Middle frontal gyrus (tissue), 1 donor: ENCODE data around the gene ENTREP1.

ENCODE experiments used
- DNase-seq: peaks from one replicate; pipeline ENCODE4 v3.0.0-alpha.2; 2015; ENCODE audit warnings: low spot score; ENCODE audit errors: extremely low spot score

Gene ENTREP1

GRCh38 chr9:69364510-69365150, 39.6 kb downstream of the ENTREP1 start:
- no peak for DNase-seq

DNA sequence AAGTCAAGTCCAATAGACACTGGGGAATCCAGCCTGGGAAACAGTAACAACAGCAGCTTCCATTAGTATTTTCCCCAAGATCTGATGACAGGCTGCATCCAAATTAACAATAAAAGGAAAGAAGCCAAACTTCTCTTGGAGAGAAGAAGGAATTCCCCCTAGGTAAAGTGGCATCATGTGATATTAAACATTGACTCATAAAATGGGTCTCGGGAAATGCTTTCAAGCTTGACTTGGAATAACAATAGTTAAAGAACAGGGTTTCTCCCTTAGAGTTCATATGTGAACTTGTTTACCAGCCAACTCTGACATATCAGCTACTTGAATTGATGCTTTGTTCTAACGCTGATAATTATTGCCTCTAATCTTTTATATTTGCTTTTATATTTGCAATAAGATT, 45.4 kb downstream of the ENTREP1 start:
- no peak for DNase-seq

- no peak for DNase-seq
Measured at GRCh38 chr9:69371001-69371400, 46.0 kb downstream of the ENTREP1 start.

DNA sequence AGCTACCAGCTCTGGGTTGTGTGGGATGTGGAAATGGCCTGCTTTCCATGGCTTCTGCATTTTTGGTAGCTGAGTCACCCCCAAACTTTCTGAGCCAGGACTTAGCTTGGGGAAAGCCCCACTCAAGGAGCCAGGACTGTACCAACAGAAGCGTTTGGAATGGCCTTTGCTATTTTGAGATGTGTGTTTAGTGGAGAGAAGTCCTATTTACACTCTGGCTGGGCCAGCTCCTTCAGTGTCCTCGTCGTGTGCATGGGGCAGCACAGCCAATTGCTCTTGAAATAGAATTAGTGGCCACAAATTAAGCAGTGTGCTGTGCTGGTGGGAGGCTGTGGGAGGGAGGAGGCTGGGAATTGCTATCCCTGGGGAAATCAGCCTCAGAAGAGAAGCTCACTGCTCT, 51.6 kb downstream of the ENTREP1 start:
- DNase-seq, result peak; percentile 33

- no peak for DNase-seq
Measured at GRCh38 chr9:69377291-69377690, 52.3 kb downstream of the ENTREP1 start.

DNA sequence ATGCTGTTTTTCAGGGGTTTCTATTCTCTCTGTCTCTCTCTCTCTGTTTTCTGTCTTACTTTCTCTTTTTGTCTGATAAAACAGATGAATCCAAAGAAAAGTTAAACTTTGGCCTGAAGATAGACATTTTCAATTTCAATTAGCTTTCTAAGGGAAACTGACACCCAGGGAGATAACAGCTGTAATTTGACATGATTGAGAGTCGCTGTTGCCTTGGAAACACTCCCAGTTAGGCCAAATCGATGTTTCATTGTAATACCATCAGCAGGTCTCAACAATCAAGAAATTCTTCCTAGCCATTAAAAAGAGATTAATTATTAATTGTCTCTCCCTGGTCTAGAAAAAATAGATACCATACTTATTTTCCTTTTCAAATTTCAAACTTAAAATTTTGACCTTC, 53.0 kb downstream of the ENTREP1 start:
- no peak for DNase-seq

DNA sequence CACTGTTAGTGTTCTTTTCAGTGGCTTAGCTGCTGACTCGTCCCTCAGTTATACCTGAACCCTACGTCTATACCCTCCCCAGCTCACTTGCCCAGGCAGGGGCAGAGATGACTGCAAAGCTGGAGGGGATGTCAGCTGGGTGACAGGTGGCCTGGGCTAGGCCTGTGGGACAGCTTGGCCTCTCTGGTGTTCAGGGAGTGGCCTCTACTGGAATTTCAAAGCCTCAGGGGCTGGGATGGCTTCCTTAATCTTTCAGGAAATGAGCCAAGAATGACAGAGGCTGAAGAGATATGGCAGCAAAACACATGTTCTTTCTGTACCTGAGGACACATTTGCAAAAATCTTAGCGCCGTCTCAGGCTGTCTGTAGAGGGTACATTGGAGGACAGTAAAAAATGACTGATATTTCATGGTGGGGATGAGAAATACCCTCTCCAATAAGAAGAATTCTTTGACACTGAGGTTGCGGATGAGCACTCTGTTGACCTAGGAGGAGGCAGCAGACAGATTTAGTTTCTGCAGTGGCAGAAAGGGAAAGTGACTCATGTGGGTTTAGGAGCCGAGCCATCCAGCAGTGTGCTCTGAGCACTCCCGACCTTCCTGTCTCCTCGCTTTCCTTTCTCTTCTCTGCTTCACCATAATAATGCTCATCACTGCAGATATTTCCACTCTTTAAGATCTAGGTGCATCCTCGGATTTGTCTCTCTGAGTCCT, 54.4 kb downstream of the ENTREP1 start:
- DNase-seq, result no peak

DNA sequence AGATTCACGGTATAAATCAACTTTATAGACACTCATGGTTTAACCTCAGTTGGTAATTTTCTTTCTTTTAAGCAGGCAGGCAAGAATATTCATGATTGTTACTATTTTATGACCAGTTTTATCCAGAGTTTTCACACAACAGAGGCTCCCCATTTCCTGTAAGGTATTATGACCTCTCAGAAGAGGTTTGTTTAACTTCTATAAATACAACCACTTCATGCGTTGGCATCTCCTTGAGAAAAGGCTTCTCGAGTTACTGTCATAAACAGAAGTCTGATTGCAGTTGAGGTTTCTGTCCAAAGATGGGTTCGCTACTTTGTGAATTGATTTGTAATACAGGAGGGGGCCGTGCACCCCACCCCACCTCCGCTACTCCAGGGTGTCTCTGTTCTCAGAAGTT, 55.3 kb downstream of the ENTREP1 start:
- no peak for DNase-seq

DNA sequence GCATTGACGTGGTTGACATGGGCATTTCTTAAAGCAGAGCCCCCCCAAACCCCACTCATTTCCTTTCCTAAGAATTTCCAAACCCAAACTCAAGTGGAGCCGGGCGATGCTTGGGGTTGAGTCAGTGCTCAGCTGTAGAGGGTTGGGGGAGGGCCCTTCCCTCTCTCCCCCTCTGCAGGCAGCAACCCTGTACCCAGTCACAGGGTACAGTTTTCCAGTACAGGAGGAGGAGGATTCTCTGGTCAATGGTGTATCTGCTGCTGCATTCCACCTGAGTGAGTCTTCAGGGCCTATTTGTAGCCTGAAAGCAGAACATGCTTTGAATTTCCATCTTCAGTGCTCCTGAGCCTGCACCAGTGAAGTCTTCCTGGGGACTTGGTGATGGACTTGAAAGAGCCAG, 55.8 kb downstream of the ENTREP1 start:
- DNase-seq, result no peak

GRCh38 chr9:69382135-69382534, 57.1 kb downstream of the ENTREP1 start:
- no peak for DNase-seq

DNA sequence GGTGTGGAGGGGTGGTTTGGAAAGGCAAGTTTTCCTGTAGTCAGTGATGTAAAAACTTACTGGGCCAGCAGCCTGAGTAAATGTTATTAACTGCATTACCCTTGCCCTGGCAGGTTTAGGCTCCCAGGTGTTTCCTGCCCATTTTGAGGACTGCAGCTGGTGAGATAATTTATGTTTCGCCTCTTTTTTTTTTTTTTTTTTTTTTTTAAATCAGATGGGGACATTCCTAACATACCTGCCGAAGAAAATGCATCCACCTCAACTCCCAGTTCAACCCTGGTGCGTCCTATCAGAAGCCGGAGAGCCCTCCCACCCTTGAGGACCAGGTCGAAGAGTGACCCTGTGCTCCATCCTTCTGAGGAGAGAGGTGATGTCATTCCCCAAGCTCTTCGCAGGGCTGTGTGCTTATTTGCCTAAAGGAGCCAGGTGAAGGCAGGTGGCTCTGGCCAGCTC, 60.6 kb downstream of the ENTREP1 start:
- DNase-seq, result no peak

DNA sequence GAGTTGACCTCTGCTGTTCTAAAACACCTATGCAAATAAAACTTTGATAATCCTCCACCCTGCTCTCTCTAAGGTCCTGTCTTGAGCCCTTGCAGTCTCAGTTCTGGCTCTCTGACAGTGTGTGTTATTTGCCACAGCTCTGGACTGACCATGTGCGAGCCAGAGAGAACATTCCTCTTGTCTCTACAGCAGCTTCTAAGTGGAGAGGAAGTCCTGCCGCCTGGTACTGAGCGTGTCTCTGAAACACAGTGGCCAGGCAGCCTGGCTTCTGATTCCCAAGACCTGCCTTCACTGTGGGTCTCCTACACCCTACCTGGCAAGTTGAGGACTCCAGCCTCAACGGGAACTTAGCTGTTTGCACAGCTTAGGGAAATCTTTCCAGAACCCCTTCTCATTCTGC, 61.6 kb downstream of the ENTREP1 start:
- no peak for DNase-seq

GRCh38 chr9:69388596-69388995, 63.6 kb downstream of the ENTREP1 start:
- DNase-seq, result no peak

DNA sequence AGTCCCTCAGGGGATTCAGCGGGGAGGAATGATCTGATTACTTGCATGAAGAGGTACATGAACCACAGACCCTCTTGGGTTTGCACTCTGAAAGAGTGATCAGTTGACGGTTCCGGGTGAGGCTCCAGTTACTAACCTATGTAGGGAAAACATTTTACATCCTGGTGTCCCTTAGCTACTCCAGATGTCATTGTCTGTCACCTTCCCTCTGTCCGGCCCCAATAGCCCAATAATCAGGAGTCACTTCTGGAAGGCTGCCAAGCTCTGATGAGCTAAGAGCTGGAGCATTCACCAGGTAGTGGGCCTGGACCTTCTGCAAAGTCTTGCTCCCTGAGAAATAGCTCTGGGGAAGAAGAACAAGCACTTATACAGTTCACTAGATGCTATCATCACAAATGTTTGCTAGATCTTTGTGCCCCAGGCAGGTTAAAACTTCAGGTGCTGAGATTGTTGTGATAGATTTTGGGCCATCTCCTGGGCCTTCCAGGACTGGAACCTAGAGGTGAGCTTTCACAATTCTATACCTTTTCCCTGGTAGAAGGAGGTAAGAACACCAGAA, 64.5 kb downstream of the ENTREP1 start:
- DNase-seq, result no peak

DNA sequence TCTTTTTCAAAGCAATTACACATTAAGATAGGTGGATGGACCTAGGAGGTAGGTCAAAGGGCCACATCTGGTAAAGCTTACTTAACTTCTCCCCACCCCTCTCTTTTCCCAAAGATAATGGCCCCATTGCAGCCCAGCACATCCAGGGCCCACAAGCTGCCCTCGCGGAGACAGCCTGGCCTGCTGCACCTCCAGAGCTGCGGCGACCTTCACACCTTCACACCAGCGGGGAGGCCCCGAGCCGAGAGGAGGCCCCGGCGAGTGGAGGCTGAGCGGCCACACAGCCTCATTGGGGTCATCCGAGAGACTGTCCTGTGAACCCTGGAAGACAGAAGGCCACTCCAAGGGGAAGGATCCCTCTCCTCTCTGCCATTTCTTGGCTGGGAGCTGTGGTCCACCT, 66.5 kb downstream of the ENTREP1 start:
- DNase-seq, result no peak

DNA sequence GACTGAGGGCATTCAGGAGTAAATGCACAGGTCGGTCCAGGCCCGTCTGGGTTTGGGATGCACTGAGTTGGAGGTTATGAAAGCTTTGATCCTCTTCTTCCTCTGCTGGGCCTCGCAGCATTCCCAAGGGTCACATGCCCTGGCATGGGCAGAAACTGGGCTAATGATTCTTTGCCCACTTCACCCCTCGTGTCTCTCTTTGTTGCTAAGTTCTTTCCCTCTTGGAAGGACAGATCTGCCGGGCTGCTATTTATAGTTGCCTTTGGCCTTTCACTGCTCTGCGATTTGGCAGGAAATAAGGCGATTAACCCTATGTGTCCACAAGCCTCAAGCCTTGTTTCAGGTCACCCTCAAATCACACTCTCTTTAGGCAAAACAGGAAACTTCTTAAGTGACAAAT, 66.9 kb downstream of the ENTREP1 start:
- no peak for DNase-seq

GRCh38 chr9:69392826-69393225, 67.8 kb downstream of the ENTREP1 start:
- no peak for DNase-seq

- no peak for DNase-seq
Measured at GRCh38 chr9:69393425-69393824, 68.4 kb downstream of the ENTREP1 start.

DNA sequence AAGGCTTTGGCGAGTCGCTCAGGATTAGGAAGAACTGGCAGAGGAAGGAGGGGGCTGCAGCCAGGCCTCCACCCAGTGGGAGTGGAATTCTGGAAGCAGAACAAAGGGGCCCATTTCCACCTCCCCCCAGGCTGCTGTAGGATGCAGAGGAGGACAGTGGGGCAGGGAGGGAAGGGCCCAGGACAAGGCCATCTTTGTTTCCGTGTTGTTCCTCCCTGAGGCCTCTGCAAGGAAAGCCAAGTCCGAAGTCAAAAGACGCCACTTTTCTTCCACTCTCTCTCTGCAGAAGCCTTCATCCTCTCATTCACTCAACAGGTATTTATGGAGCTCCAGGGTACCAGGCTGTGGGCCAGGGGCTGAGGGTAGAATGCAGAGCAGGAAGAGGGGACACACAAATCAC, 70.7 kb downstream of the ENTREP1 start:
- DNase-seq, result no peak

DNA sequence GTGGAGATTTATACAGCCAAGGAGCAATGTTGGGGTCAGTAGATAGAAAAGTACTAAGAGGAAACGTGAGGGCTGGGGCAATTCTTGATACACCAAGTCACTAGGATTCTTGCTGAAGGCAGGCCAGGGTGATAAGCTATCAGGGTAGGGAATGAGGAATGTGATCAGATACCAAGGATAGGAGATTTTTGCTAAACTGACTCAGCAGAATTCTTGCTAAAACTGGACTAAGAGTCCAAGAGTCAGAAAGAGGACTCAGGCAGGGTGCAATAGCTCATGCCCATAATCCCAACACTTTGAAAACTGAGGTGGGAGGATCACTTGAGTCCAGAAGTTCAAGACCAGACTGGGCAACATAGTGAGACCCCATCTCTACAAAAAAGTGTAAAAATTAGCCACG, 71.7 kb downstream of the ENTREP1 start:
- DNase-seq, result no peak

DNA sequence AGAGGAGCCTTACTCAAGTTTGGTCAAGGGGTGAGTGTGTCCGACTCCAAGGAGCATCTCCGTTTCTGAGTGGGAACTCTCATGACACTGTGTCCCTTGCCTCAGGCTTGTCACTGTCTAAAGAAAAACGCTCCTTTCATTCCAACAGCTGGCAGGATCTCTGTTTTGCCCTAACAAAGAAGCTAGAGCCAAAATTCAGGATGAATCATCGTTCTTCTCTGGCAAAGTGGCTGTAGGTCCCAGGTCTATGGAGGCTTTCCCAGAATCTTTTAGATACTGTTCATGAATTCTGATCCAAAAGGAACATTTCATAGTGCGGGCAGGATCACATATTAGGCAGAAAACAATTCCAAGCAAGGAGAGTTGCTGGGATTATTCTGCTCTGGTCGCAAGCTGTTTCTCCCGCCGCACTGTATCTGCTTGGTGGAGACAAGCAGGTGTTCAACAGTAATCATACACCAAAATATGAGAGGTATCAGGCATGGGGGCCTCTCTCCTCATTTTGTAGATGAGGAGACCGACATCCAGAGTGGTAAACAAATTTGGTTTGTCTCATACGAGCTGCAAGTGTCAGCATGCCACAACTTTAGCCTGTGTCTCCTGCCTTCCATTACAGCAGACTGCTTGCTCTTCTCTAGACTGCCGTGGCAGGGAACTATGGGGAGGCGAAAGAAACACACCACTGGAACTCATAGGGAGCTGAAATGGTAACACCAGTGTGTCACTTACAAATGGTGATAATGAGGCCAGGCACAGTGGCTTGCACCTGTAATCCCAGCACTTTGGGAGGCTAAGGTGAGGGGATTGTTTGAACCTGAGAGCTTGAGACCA, 72.6 kb downstream of the ENTREP1 start:
- DNase-seq, result peak; percentile 24

- no peak for DNase-seq
Measured at GRCh38 chr9:69400470-69400869, 75.5 kb downstream of the ENTREP1 start.
